ENCODE measurements around the gene ERC2. TPM values are rescaled to one million over a fixed set of nuclear protein-coding genes. Genes with fewer than 3 reads are reported as not detected.

The ERC2 gene
- total and polyA plus RNA-seq, 2 donors (not counting 3 experiments of a cell fraction or from before 2014, with no cell fraction given), result 5.6 to 15.5 TPM

DNA sequence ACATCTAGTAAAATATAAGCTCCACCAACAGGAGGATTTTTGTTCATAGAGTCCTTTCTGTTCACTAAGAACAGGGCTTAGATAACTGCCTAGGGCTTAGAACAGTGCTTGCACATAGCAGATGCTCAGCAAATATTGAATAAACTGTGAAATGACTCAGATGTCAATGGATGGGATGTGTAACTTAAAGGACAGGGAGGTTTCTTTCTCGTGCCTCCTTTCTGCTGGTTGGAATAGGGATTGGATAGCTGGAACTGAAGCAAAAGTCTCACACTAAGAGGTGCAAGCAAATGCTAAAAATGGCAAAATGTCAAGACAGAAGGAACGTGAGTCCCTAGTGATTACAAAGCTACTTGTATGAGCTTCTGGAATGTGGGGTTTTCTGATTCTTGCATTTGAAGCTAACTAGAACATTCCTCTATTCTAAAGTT lies 588.4 kb downstream of the ERC2 start:
- no peak overlapping the region for H3K4me2 ChIP-seq (ENCODE audit: insufficient read depth, low read length)
- no peaks in the 10 kb centered on the region for H3K9me1 ChIP-seq (replicated peaks; ENCODE audit: control insufficient read depth, extremely low read depth, insufficient read depth, low read length)
- H3K36me3 ChIP-seq (ENCODE audit: control insufficient read depth in 2 of 2, extremely low read depth in 1 of 2, insufficient read depth in 2 of 2, low read length in 2 of 2), result no peaks in the 10 kb centered on the region
- BruUV-seq (replicated peaks), result no TSS peak
- H3K27ac ChIP-seq (ENCODE audit: insufficient read depth, low read depth, low read length), result no peak overlapping the region
- no peak overlapping the region for H2AFZ ChIP-seq (ENCODE audit: low read depth, low read length)
- no peak overlapping the region for H3K9ac ChIP-seq (replicated peaks; ENCODE audit: extremely low read depth, insufficient read depth, low read length)
- intact Hi-C loops (cut with micrococcal nuclease) (loop anchor here (10.0 kb wide), 1 partner anchor 255 kb away; no protein-coding TSS in a partner anchor), dilution Hi-C loops (cut with MboI; ENCODE audit: extremely low pct_ligation_motif_present, low sequenced_read_pairs) (no loop called here)
- no peaks in the 10 kb centered on the region for H3K4me1 ChIP-seq (ENCODE audit: control insufficient read depth, extremely low read depth, insufficient read depth, low read length)
- CTCF ChIA-PET, result no interaction called here
- H3K79me2 ChIP-seq (ENCODE audit: control insufficient read depth, insufficient read depth, low read length), result no peaks in the 10 kb centered on the region
- FAIRE-seq (no peak), DNase-seq (ENCODE audit: low read depth, low spot score) (no peak)
- TF ChIP-seq GATA2 (IDR thresholded peaks at IDR 0.05; ENCODE audit: insufficient read depth, insufficient read length, low read depth, low read length), result no peak
- no peak for TF ChIP-seq FOS (IDR thresholded peaks at IDR 0.05; ENCODE audit: borderline replicate concordance, insufficient read depth, low read length)
- no peak overlapping the region for H3K4me3 ChIP-seq (replicated peaks in 1 of 3; ENCODE audit: insufficient read depth in 1 of 3, low read depth in 1 of 3, low read length in 3 of 3)
- peaks cover 0 to 2% of the 10 kb centered on the region in 2 experiments for H3K27me3 ChIP-seq (ENCODE audit: control insufficient read depth in 2 of 2, insufficient read depth in 2 of 2, low read length in 2 of 2)
- H4K20me1 ChIP-seq (replicated peaks; ENCODE audit: control insufficient read depth, extremely low read depth, insufficient read depth, low read length), result no peaks in the 10 kb centered on the region
- no peaks in the 10 kb centered on the region for H3K9me3 ChIP-seq (replicated peaks; ENCODE audit: control insufficient read depth, insufficient read depth, low read length)
- POLR2A ChIA-PET, result no interaction called here

- intact Hi-C loops (cut with micrococcal nuclease) (no loop called here), dilution Hi-C loops (cut with MboI; ENCODE audit: extremely low pct_ligation_motif_present, low sequenced_read_pairs) (no loop called here)
- no peak overlapping the region for H3K27ac ChIP-seq (ENCODE audit: insufficient read depth, low read depth, low read length)
- ChIA-PET POLR2A (no interaction called here), CTCF (no interaction called here)
- H3K79me2 ChIP-seq (ENCODE audit: control insufficient read depth, insufficient read depth, low read length), result no peaks in the 10 kb centered on the region
- FAIRE-seq, result no peak
- peaks cover 0 to 2% of the 10 kb centered on the region in 2 experiments for H3K27me3 ChIP-seq (ENCODE audit: control insufficient read depth in 2 of 2, insufficient read depth in 2 of 2, low read length in 2 of 2)
- H3K4me2 ChIP-seq (ENCODE audit: insufficient read depth, low read length), result no peak overlapping the region
- no peaks in the 10 kb centered on the region for H3K9me1 ChIP-seq (replicated peaks; ENCODE audit: control insufficient read depth, extremely low read depth, insufficient read depth, low read length)
- BruUV-seq (replicated peaks), result no TSS peak
- no peak overlapping the region for H3K9ac ChIP-seq (replicated peaks; ENCODE audit: extremely low read depth, insufficient read depth, low read length)
- no peaks in the 10 kb centered on the region for H4K20me1 ChIP-seq (replicated peaks; ENCODE audit: control insufficient read depth, extremely low read depth, insufficient read depth, low read length)
- TF ChIP-seq GATA2 (IDR thresholded peaks at IDR 0.05; ENCODE audit: insufficient read depth, insufficient read length, low read depth, low read length) (no peak), FOS (IDR thresholded peaks at IDR 0.05; ENCODE audit: borderline replicate concordance, insufficient read depth, low read length) (no peak), EZH2 (IDR thresholded peaks at IDR 0.05; ENCODE audit: borderline replicate concordance, low read depth, low read length, severe bottlenecking) (no peak), JUN (IDR thresholded peaks at IDR 0.05; ENCODE audit: borderline replicate concordance, insufficient read depth, insufficient read length, low read depth) (no peak), MYC (IDR thresholded peaks at IDR 0.05; ENCODE audit: low read depth, low read length) (no peak), POLR2AphosphoS5 (IDR thresholded peaks at IDR 0.05; ENCODE audit: insufficient read depth, low read depth, low read length) (no peak), POLR2A (IDR thresholded peaks at IDR 0.05; ENCODE audit: low read depth, low read length) (no peak)
- TF ChIP-seq, protein P1, sequence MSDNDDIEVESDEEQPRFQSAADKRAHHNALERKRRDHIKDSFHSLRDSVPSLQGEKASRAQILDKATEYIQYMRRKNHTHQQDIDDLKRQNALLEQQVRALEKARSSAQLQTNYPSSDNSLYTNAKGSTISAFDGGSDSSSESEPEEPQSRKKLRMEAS (IDR thresholded peaks at IDR 0.05; ENCODE audit: insufficient read depth, insufficient read length), result no peak
- TF ChIP-seq, protein P2, sequence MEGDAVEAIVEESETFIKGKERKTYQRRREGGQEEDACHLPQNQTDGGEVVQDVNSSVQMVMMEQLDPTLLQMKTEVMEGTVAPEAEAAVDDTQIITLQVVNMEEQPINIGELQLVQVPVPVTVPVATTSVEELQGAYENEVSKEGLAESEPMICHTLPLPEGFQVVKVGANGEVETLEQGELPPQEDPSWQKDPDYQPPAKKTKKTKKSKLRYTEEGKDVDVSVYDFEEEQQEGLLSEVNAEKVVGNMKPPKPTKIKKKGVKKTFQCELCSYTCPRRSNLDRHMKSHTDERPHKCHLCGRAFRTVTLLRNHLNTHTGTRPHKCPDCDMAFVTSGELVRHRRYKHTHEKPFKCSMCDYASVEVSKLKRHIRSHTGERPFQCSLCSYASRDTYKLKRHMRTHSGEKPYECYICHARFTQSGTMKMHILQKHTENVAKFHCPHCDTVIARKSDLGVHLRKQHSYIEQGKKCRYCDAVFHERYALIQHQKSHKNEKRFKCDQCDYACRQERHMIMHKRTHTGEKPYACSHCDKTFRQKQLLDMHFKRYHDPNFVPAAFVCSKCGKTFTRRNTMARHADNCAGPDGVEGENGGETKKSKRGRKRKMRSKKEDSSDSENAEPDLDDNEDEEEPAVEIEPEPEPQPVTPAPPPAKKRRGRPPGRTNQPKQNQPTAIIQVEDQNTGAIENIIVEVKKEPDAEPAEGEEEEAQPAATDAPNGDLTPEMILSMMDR (IDR thresholded peaks at IDR 0.05; ENCODE audit: extremely low read depth in 1 of 2, insufficient read depth in 1 of 2, low read depth in 1 of 2, low read length in 2 of 2), result no peak
- no peaks in the 10 kb centered on the region for H3K36me3 ChIP-seq (ENCODE audit: control insufficient read depth in 2 of 2, extremely low read depth in 1 of 2, insufficient read depth in 2 of 2, low read length in 2 of 2)
- H3K4me1 ChIP-seq (ENCODE audit: control insufficient read depth, extremely low read depth, insufficient read depth, low read length), result no peaks in the 10 kb centered on the region
- H2AFZ ChIP-seq (ENCODE audit: low read depth, low read length), result no peak overlapping the region
- no peak overlapping the region for H3K4me3 ChIP-seq (replicated peaks in 1 of 3; ENCODE audit: insufficient read depth in 1 of 3, low read depth in 1 of 3, low read length in 3 of 3)
- H3K9me3 ChIP-seq (replicated peaks; ENCODE audit: control insufficient read depth, insufficient read depth, low read length), result no peaks in the 10 kb centered on the region
- no peak for DNase-seq (ENCODE audit: low read depth, low spot score)
Measured at GRCh38 chr3:55877703-55878102, 590.6 kb downstream of the ERC2 start.
